Activated CD4-positive, alpha-beta T cell treated with anti-CD3 and anti-CD28 coated beads for 36 hours (primary cell): ENCODE measurements around the gene IL12RB2. TPM values are rescaled to one million over a fixed set of nuclear protein-coding genes. Genes with fewer than 3 reads are reported as not detected.

ENCODE experiments used
- ATAC-seq: fragments of 200-7000 bp; cut with Tn5 transposase; one replicate; pipeline ENCODE4 v1.10.0; 2021; ENCODE audit warnings: mild to moderate bottlenecking, moderate library complexity
- CTCF ChIA-PET: fragments of 350-600 bp; sonication (Branson Sonifier 250); formaldehyde crosslinking; loops from one replicate; lab custom pipeline; 2021; ENCODE audit warnings: antibody characterized with exemption; lab: Charles Lee
- POLR2A ChIA-PET: fragments of 350-600 bp; sonication (Branson Sonifier 250); formaldehyde crosslinking; loops from one replicate; lab custom pipeline; 2021; ENCODE audit warnings: antibody characterized with exemption, inconsistent platforms; lab: Charles Lee
- DNase-seq: peaks from one replicate; pipeline ENCODE4 v3.0.0-alpha.2; 2020
- H3K27ac Mint-ChIP-seq: one replicate; pipeline ENCODE4 v1.8.0; 2021; ENCODE audit warnings: mixed read lengths
- H3K27me3 Mint-ChIP-seq: one replicate; pipeline ENCODE4 v1.8.0; 2021; ENCODE audit warnings: mixed read lengths
- H3K36me3 Mint-ChIP-seq: one replicate; pipeline ENCODE4 v1.8.0; 2021; ENCODE audit warnings: low read depth, mixed read lengths
- H3K4me1 Mint-ChIP-seq: one replicate; pipeline ENCODE4 v1.8.0; 2021; ENCODE audit warnings: mixed read lengths
- H3K4me3 Mint-ChIP-seq: one replicate; pipeline ENCODE4 v1.8.0; 2021; ENCODE audit warnings: mild to moderate bottlenecking, moderate library complexity, mixed read lengths
- H3K9me3 Mint-ChIP-seq: one replicate; pipeline ENCODE4 v1.8.0; 2021; ENCODE audit warnings: low read depth, mixed read lengths
- intact Hi-C, 2 experiments: fragments of 100-400 bp; cut with DNase I in 1 of 2; cut with micrococcal nuclease in 1 of 2; formaldehyde crosslinking; loops; one replicate each; pipeline versions ENCODE4 v1.14.2 to v1.15.1; 2022 to 2024; cut with DNase I, micrococcal nuclease
- total RNA-seq, 2 experiments: library from RNA; stranded (reverse); gene quantifications; one replicate each; pipeline ENCODE4 v1.2.3, GENCODE V29; 2021

The IL12RB2 gene
- total RNA-seq: 10 to 100 TPM; 77.9 to 99.2 TPM

GRCh38 chr1:67307251-67308060 is at the start of gene IL12RB2:
Gene IL12RB2, plus strand, starts transcription at chr1:67307873. Its CDS starts 12,496 bp downstream, at chr1:67320369.
- ChIA-PET POLR2A (interaction anchor here (0.5 to 1.4 kb wide), 4 partner anchors 18 to 133 kb away, joined by 4 to 7 read pairs (median 6); no protein-coding TSS in a partner anchor), CTCF (interaction anchor here (0.6 to 1.5 kb wide), 4 partner anchors 32 to 93 kb away, joined by 3 to 7 read pairs (median 4); no protein-coding TSS in a partner anchor)
- H3K4me3 Mint-ChIP-seq: peak within 1 kb of the TSS; percentile 83
- no peaks in the 10 kb centered on the region for H3K9me3 Mint-ChIP-seq
- no peaks in the 10 kb centered on the region for H3K27me3 Mint-ChIP-seq
- H3K4me1 Mint-ChIP-seq: peaks cover 48% of the 10 kb centered on the region
- intact Hi-C loops: loop anchor here in 1 of 2 experiments (1.0 to 10.0 kb wide), 2 partner anchors 32 to 377 kb away; partner anchors contain the start of gene GADD45A
- peak within 1 kb of the TSS; percentile 90 for H3K27ac Mint-ChIP-seq
- ATAC-seq (peak; percentile 77), DNase-seq (peak; percentile 77)
- peaks cover 40% of the 10 kb centered on the region for H3K36me3 Mint-ChIP-seq

GRCh38 chr1:67261680-67262079 is 46.0 kb upstream of the IL12RB2 start:
- peak; percentile 55 for ATAC-seq
- intact Hi-C loops: no loop called here
- CTCF ChIA-PET: interaction anchor here (1.0 to 1.1 kb wide), 2 partner anchors 23 to 55 kb away, joined by 4 to 5 read pairs; no protein-coding TSS in a partner anchor
- DNase-seq: no peak
- POLR2A ChIA-PET: no interaction called here
- Mint-ChIP-seq H3K36me3 (no peaks in the 10 kb centered on the region), H3K27ac (no peak overlapping the region), H3K4me3 (no peak overlapping the region), H3K4me1 (peaks cover 26% of the 10 kb centered on the region), H3K9me3 (no peaks in the 10 kb centered on the region), H3K27me3 (peaks cover 2% of the 10 kb centered on the region)

- no peak overlapping the region for H3K4me3 Mint-ChIP-seq
- POLR2A ChIA-PET: no interaction called here
- no peak for ATAC-seq
- H3K27me3 Mint-ChIP-seq: peaks cover 2% of the 10 kb centered on the region
- CTCF ChIA-PET: interaction anchor here (0.7 to 1.0 kb wide), 2 partner anchors 54 to 74 kb away, joined by 3 to 5 read pairs; no protein-coding TSS in a partner anchor
- intact Hi-C loops: no loop called here
- no peaks in the 10 kb centered on the region for H3K36me3 Mint-ChIP-seq
- H3K27ac Mint-ChIP-seq: no peak overlapping the region
- no peak for DNase-seq
- H3K9me3 Mint-ChIP-seq: no peaks in the 10 kb centered on the region
- peaks cover 26% of the 10 kb centered on the region for H3K4me1 Mint-ChIP-seq
Observed at GRCh38 chr1:67262735-67263134, 44.9 kb upstream of the IL12RB2 start.

- POLR2A ChIA-PET: no interaction called here
- Mint-ChIP-seq H3K27me3 (peaks cover 2% of the 10 kb centered on the region), H3K9me3 (no peaks in the 10 kb centered on the region), H3K36me3 (no peaks in the 10 kb centered on the region), H3K4me1 (peaks cover 26% of the 10 kb centered on the region), H3K4me3 (no peak overlapping the region), H3K27ac (no peak overlapping the region)
- CTCF ChIA-PET: no interaction called here
- ATAC-seq (no peak), DNase-seq (no peak)
- intact Hi-C loops: loop anchor here in 1 of 2 experiments (2.0 kb wide), 1 partner anchor 13 kb away; no protein-coding TSS in a partner anchor
Observed at GRCh38 chr1:67264152-67264551, 43.5 kb upstream of the IL12RB2 start.

GRCh38 chr1:67264899-67265298 is 42.8 kb upstream of the IL12RB2 start:
- H3K27me3 Mint-ChIP-seq: peaks cover 2% of the 10 kb centered on the region
- intact Hi-C loops: loop anchor here in 1 of 2 experiments (2.0 kb wide), 1 partner anchor 14 kb away; no protein-coding TSS in a partner anchor
- H3K27ac Mint-ChIP-seq: no peak overlapping the region
- DNase-seq: no peak
- CTCF ChIA-PET: no interaction called here
- ATAC-seq: peak; percentile 30
- peaks cover 1% of the 10 kb centered on the region for H3K9me3 Mint-ChIP-seq
- POLR2A ChIA-PET: no interaction called here
- no peak overlapping the region for H3K4me3 Mint-ChIP-seq
- H3K36me3 Mint-ChIP-seq: peaks cover under 1% of the 10 kb centered on the region
- H3K4me1 Mint-ChIP-seq: peaks cover 26% of the 10 kb centered on the region

GRCh38 chr1:67269061-67269460 is 38.6 kb upstream of the IL12RB2 start:
- Mint-ChIP-seq H3K36me3 (peaks cover 35% of the 10 kb centered on the region), H3K9me3 (peaks cover 31% of the 10 kb centered on the region), H3K27me3 (peaks cover 3% of the 10 kb centered on the region), H3K4me1 (peaks cover 40% of the 10 kb centered on the region), H3K27ac (no peak overlapping the region), H3K4me3 (no peak overlapping the region)
- DNase-seq (no peak), ATAC-seq (no peak)
- ChIA-PET CTCF (interaction anchor here (0.9 to 1.0 kb wide), 2 partner anchors 13 to 273 kb away, joined by 3 to 4 read pairs; no protein-coding TSS in a partner anchor), POLR2A (interaction anchor here (0.6 kb wide), 1 partner anchor 75 kb away, joined by 3 read pairs; no protein-coding TSS in a partner anchor)
- intact Hi-C loops: no loop called here

- Mint-ChIP-seq H3K27ac (peak overlapping the region; percentile 20), H3K4me3 (no peak overlapping the region), H3K27me3 (peaks cover 3% of the 10 kb centered on the region), H3K4me1 (peaks cover 47% of the 10 kb centered on the region), H3K36me3 (peaks cover 37% of the 10 kb centered on the region), H3K9me3 (peaks cover 31% of the 10 kb centered on the region)
- peak; percentile 49 for DNase-seq
- ChIA-PET POLR2A (interaction anchor here (0.8 kb wide), 1 partner anchor 99 kb away, joined by 3 read pairs; no protein-coding TSS in a partner anchor), CTCF (interaction anchor here (1.0 to 1.2 kb wide), 2 partner anchors 31 to 69 kb away, joined by 4 read pairs; no protein-coding TSS in a partner anchor)
- intact Hi-C loops: loop anchor here in 1 of 2 experiments (10.0 kb wide), 2 partner anchors 414 to 986 kb away; partner anchors contain the start of gene GADD45A
- ATAC-seq: peak; percentile 40
Observed at GRCh38 chr1:67270541-67270940, 37.1 kb upstream of the IL12RB2 start.

GRCh38 chr1:67273591-67273990 is 34.1 kb upstream of the IL12RB2 start:
- POLR2A ChIA-PET: interaction anchor here (1.5 to 2.3 kb wide), 3 partner anchors 31 to 66 kb away, joined by 5 to 35 read pairs (median 29); no protein-coding TSS in a partner anchor
- CTCF ChIA-PET: interaction anchor here (0.6 to 3.3 kb wide), 12 partner anchors 10 to 117 kb away, joined by 3 to 16 read pairs (median 5); partner anchors contain the start of gene IL12RB2
- DNase-seq: no peak
- H3K27me3 Mint-ChIP-seq: peaks cover 3% of the 10 kb centered on the region
- H3K4me1 Mint-ChIP-seq: peaks cover 54% of the 10 kb centered on the region
- no peak overlapping the region for H3K4me3 Mint-ChIP-seq
- H3K27ac Mint-ChIP-seq: peak overlapping the region; percentile 86
- H3K36me3 Mint-ChIP-seq: peaks cover 46% of the 10 kb centered on the region
- no peak for ATAC-seq
- peaks cover 40% of the 10 kb centered on the region for H3K9me3 Mint-ChIP-seq
- intact Hi-C loops: loop anchor here in 1 of 2 experiments (10.0 kb wide), 2 partner anchors 411 to 989 kb away; partner anchors contain the start of gene GADD45A

GRCh38 chr1:67274623-67275325 is 32.9 kb upstream of the IL12RB2 start:
- intact Hi-C loops: loop anchor here (1.0 to 10.0 kb wide), 13 partner anchors 12 to 990 kb away; partner anchors contain the start of genes GADD45A (in 1 of the 2) and IL12RB2 (in 1 of the 2)
- POLR2A ChIA-PET: interaction anchor here (0.6 to 2.3 kb wide), 10 partner anchors 10 to 154 kb away, joined by 3 to 35 read pairs (median 6); partner anchors contain the start of gene IL12RB2

GRCh38 chr1:67280696-67281095 is 27.0 kb upstream of the IL12RB2 start:
- POLR2A ChIA-PET: interaction anchor here (0.5 kb wide), 1 partner anchor 59 kb away, joined by 3 read pairs; no protein-coding TSS in a partner anchor

More at GRCh38 chr1:67274623-67275325, 32.9 kb upstream of the IL12RB2 start:
- ATAC-seq (peak; percentile 90), DNase-seq (peak; percentile 44)
- peaks cover 40% of the 10 kb centered on the region for H3K9me3 Mint-ChIP-seq
- H3K4me3 Mint-ChIP-seq: no peak overlapping the region
- peaks cover 46% of the 10 kb centered on the region for H3K36me3 Mint-ChIP-seq
- CTCF ChIA-PET: interaction anchor here (0.5 to 3.3 kb wide), 20 partner anchors 8 to 410 kb away, joined by 3 to 16 read pairs (median 4); no protein-coding TSS in a partner anchor
- peaks cover 54% of the 10 kb centered on the region for H3K4me1 Mint-ChIP-seq
- peak overlapping the region; percentile 76 for H3K27ac Mint-ChIP-seq
- peaks cover 3% of the 10 kb centered on the region for H3K27me3 Mint-ChIP-seq

More at GRCh38 chr1:67280696-67281095, 27.0 kb upstream of the IL12RB2 start:
- ATAC-seq: no peak
- Mint-ChIP-seq H3K36me3 (peaks cover 7% of the 10 kb centered on the region), H3K9me3 (peaks cover 9% of the 10 kb centered on the region), H3K4me1 (peaks cover 21% of the 10 kb centered on the region), H3K4me3 (no peak overlapping the region), H3K27ac (no peak overlapping the region), H3K27me3 (peaks cover 2% of the 10 kb centered on the region)
- intact Hi-C loops: no loop called here
- CTCF ChIA-PET: interaction anchor here (0.8 kb wide), 1 partner anchor 47 kb away, joined by 3 read pairs; no protein-coding TSS in a partner anchor
- DNase-seq: no peak
